Lower leg skin (tissue), 4 donors: ENCODE data around the gene FBLN1. TPM values are rescaled to one million over a fixed set of nuclear protein-coding genes. Genes with fewer than 3 reads are reported as not detected.

Experiments used
- DNase-seq, 2 donors: peaks; one replicate each; pipeline ENCODE4 v3.0.0-alpha.2; 2019; ENCODE audit warnings: low spot score in 2 of 2
- H3K4me3 ChIP-seq: fragments of 200-600 bp; sonication (generic); 2 replicates; pipeline ENCODE4 v1.5.1; 2017; ENCODE audit warnings: mild to moderate bottlenecking, low read depth; ENCODE audit not compliant: poor library complexity, severe bottlenecking
- POLR2A ChIP-seq, 2 donors: fragments of 450-650 bp; IDR thresholded peaks; one replicate each; pipeline ENCODE4 v1.6.1; 2016 to 2017; ENCODE audit warnings: antibody characterized with exemption in 2 of 2, mild to moderate bottlenecking in 1 of 2, moderate library complexity in 1 of 2
- WGBS, 2 donors: methylation state at CpG; one replicate each; pipeline ENCODE4 v1.1.5; 2018; 5-methylcytosine and 5-hydroxymethylcytosine counted together
- intact Hi-C: fragments of 100-400 bp; cut with DNase I; formaldehyde crosslinking; loops from one replicate; pipeline ENCODE4 v1.15.0; 2023; ENCODE audit warnings: low total_unique reads
- total RNA-seq, 4 donors: library from RNA; depleted of rRNA; stranded (reverse); fragments of >200 nt; gene quantifications; one replicate each; pipeline ENCODE4 v1.1.0, GENCODE V29; 2016
- TF ChIP-seq, protein P1 (sequence below), 3 donors: fragments of 450-650 bp; IDR thresholded peaks; one replicate each; pipeline ENCODE4 v1.5.1; 2016; ENCODE audit warnings: antibody characterized with exemption in 3 of 3, mild to moderate bottlenecking in 3 of 3, moderate library complexity in 2 of 3

Gene FBLN1
- total RNA-seq, 4 donors from 2014 or later: 114 to 414 (median 163) TPM

DNA sequence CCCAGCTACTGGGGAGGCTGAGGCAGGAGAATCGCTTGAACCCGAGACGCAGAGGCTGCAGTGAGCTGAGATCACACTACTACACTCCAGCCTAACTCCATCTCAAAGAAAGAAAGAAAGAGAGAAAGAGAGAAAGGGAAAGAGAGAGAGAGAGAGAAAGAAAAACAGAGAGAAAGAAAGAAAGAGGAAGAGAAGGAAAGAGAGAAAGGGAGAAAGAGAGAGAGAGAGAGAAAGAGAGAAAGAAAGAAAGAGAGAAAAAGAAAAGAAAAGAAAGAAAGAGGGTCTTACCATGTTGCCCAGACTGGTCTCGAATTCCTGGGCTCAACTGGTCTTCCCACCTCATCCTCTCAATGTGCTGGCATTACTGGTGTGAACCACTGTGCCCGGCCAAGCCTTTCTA lies 22.3 kb downstream of the FBLN1 start:
- H3K4me3 ChIP-seq: no peak overlapping the region
- intact Hi-C loops: no loop called here
- no peak for DNase-seq
- TF ChIP-seq, protein P1, sequence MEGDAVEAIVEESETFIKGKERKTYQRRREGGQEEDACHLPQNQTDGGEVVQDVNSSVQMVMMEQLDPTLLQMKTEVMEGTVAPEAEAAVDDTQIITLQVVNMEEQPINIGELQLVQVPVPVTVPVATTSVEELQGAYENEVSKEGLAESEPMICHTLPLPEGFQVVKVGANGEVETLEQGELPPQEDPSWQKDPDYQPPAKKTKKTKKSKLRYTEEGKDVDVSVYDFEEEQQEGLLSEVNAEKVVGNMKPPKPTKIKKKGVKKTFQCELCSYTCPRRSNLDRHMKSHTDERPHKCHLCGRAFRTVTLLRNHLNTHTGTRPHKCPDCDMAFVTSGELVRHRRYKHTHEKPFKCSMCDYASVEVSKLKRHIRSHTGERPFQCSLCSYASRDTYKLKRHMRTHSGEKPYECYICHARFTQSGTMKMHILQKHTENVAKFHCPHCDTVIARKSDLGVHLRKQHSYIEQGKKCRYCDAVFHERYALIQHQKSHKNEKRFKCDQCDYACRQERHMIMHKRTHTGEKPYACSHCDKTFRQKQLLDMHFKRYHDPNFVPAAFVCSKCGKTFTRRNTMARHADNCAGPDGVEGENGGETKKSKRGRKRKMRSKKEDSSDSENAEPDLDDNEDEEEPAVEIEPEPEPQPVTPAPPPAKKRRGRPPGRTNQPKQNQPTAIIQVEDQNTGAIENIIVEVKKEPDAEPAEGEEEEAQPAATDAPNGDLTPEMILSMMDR (IDR thresholded peaks at IDR 0.05): no peak
- no peak for TF ChIP-seq POLR2A (IDR thresholded peaks at IDR 0.05)
- WGBS, 2 donors: 77 to 81% methylated on average over 5 of the region's 5 CpGs

DNA sequence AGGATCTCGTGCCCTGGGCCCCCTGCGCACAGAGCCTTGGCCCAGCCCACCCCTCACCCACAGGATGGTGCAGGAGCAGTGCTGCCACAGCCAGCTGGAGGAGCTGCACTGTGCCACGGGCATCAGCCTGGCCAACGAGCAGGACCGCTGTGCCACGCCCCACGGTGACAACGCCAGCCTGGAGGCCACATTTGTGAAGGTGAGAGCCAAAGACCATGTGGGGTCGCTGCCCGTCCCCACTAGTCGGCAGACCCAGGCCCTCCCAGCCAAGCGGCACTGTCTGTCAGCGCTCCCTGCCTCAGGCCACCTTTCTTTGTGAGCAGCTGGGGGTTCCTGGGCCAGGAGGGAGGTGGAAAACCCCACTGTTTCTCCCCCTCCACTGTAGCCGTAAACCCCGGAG lies 22.8 kb downstream of the FBLN1 start:
- DNase-seq: no peak
- intact Hi-C loops: no loop called here
- WGBS, 2 donors: 62 to 70% methylated on average over 5 to 11 of the region's 15 CpGs
- TF ChIP-seq, protein P1 (IDR thresholded peaks at IDR 0.05): no peak
- TF ChIP-seq POLR2A (IDR thresholded peaks at IDR 0.05): no peak
- no peak overlapping the region for H3K4me3 ChIP-seq

DNA sequence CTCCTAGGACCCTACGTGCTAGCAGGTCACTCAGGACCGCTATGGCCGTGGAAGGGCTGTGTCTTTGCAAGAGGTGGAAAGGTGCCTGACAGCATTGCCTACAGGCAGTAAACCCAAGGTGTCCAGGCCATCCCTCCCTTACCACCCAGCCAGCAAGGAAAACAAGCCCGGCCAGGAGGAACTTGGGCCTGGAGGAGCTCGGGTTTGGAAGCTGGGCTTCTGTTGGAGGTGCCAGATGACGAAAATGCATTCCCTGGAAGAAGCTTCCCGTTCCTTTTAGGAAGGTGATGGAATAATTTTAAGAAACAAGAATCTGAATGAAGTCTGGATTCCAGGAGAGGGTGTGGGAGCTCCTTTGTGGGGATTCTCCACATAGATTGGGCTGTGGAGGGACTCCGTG lies 23.6 kb downstream of the FBLN1 start:
- TF ChIP-seq, protein P1 (IDR thresholded peaks at IDR 0.05): no peak
- no peak for TF ChIP-seq POLR2A (IDR thresholded peaks at IDR 0.05)
- WGBS, 2 donors: 45 to 48% methylated on average over 8 of the region's 8 CpGs
- intact Hi-C loops: no loop called here
- no peak for DNase-seq
- H3K4me3 ChIP-seq: no peak overlapping the region

DNA sequence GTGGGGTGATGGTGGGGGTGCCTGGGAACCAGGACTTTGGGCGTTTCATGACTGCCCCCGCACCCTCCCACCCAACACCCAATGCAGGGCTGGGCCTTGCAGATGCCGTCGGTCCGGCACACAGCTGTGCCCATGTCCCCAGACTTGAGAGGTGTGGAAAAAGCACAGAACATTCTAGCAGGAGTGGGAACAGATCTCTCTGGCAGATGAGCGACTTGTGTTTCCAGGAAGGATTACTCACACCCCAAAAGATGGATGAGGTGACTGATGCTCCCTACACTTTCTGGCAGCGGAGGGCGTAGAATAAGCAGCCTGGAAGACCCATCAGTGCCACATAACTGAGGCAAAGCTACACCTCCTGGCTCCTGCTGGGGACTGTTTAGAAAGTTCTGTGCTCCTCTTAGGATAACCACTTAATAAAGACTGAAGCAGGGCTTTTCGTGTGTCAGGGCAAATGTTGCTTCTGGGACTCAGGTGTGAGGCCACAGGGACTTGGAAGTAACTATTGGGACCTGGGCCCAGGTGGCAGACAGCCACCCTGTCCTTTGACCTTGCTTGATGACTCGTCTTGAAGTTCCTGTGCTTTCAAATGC lies 24.2 kb downstream of the FBLN1 start:
- intact Hi-C loops: no loop called here
- TF ChIP-seq, protein P1 (IDR thresholded peaks at IDR 0.05): no peak
- TF ChIP-seq POLR2A (IDR thresholded peaks at IDR 0.05): no peak
- no peak for DNase-seq
- no peak overlapping the region for H3K4me3 ChIP-seq
- 39 to 42% methylated on average over 10 of the region's 10 CpGs for WGBS, 2 donors

DNA sequence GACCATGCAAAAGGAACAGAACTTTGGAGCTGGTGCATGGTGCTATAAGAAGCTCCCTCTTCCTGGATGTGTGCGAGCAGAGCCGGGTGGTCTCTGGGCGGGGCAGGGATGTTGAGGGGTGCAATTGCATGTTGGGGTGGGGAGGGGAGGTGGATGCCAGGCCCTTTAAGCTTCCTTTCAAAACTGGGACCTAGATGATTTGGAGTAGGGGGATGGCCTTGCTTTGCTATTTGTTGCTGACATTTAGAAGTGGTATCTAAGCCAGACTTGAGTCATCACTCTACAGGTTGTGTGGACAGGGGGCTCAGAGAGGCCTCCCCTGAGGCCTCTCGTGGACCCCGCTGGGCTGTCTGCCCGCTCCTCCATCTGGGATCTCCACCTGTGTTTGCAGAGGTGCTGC lies 24.8 kb downstream of the FBLN1 start:
- DNase-seq: no peak
- intact Hi-C loops: no loop called here
- 83 to 88% methylated on average over 5 to 6 of the region's 6 CpGs for WGBS, 2 donors
- TF ChIP-seq, protein P1 (IDR thresholded peaks at IDR 0.05): no peak
- TF ChIP-seq POLR2A (IDR thresholded peaks at IDR 0.05): no peak
- H3K4me3 ChIP-seq: no peak overlapping the region

DNA sequence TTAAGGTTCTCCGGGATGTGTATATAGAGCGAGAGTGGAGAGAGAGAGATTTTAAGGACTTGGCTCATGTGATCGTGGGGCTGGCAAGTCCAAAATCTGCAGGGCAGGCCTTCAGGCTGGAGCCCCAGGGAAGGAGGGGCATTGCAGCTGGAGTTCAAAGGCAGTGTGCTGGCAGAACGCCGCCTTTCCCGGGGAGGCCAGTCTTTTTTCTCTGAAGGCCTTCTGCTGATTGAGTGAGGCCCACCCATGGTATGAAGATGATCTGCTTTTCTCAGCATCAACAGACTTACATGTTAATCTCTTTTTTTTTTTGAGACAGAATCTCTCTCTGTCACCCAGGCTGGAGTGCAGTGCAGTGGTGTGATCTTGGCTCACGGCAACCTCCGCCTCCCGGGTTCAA lies 25.4 kb downstream of the FBLN1 start:
- DNase-seq: no peak
- intact Hi-C loops: no loop called here
- H3K4me3 ChIP-seq: no peak overlapping the region
- TF ChIP-seq, protein P1 (IDR thresholded peaks at IDR 0.05): no peak
- no peak for TF ChIP-seq POLR2A (IDR thresholded peaks at IDR 0.05)
- WGBS, 2 donors: 78 to 81% methylated on average over 9 of the region's 9 CpGs
